Neutrophil (primary cell): ENCODE data around the gene CMTM1.

Source experiments
- H3K27ac ChIP-seq: fragments of 200-600 bp; sonication (generic); 2 replicates; pipeline ENCODE4 v1.5.1; 2016; ENCODE audit warnings: mild to moderate bottlenecking, moderate library complexity
- H3K27me3 ChIP-seq: fragments of 200-600 bp; sonication (generic); 2 replicates; pipeline ENCODE4 v1.6.0; 2016; ENCODE audit warnings: mild to moderate bottlenecking
- H3K36me3 ChIP-seq: fragments of 200-600 bp; sonication (generic); 2 replicates; pipeline ENCODE4 v1.5.1; 2017
- H3K4me1 ChIP-seq, 2 experiments: fragments of 200-600 bp in 1 of 2; sonication (generic) in 1 of 2; 1 replicate in 1 of 2; 2 replicates in 1 of 2; pipeline versions ENCODE4 v1.5.1 to v1.6.1; 2013 to 2016; ENCODE audit warnings: low read depth in 1 of 2, low read length in 1 of 2, mild to moderate bottlenecking in 1 of 2, moderate library complexity in 1 of 2; ENCODE audit not compliant: control insufficient read depth in 1 of 2, insufficient read depth in 1 of 2
- H3K4me3 ChIP-seq, 2 experiments: fragments of 200-600 bp in 1 of 2; sonication (generic) in 1 of 2; 1 replicate in 1 of 2; 2 replicates in 1 of 2; pipeline ENCODE4 v1.5.1; 2013 to 2016; ENCODE audit warnings: low read depth in 1 of 2, low read length in 1 of 2, mild to moderate bottlenecking in 1 of 2, moderate library complexity in 1 of 2
- H3K9me3 ChIP-seq: fragments of 200-600 bp; sonication (generic); 2 replicates; pipeline ENCODE4 v1.5.1; 2016
- CTCF ChIP-seq: fragments of 200-600 bp; sonication (generic); IDR thresholded peaks from 2 replicates; pipeline ENCODE4 v1.5.1; 2016; ENCODE audit warnings: antibody characterized with exemption

The CMTM1 gene

GRCh38 chr16:66522816-66523590 is 43.2 kb upstream of the CMTM1 start:
- TF ChIP-seq CTCF = no peak
- Histone ChIP-seq H3K4me1 (peaks cover 100% of the 10 kb centered on the region in 2 experiments), H3K9me3 (no peaks in the 10 kb centered on the region), H3K4me3 (peak overlapping the region; percentile 38 to 76), H3K27ac (peak overlapping the region; percentile 98), H3K27me3 (no peaks in the 10 kb centered on the region), H3K36me3 (no peaks in the 10 kb centered on the region)

- H3K4me1 ChIP-seq = peaks cover 98% of the 10 kb centered on the region in 2 experiments
- no peaks in the 10 kb centered on the region for H3K27me3 ChIP-seq
- H3K9me3 ChIP-seq = no peaks in the 10 kb centered on the region
- peak overlapping the region; percentile 98 for H3K27ac ChIP-seq
- H3K4me3 ChIP-seq = peak overlapping the region; percentile 38 to 76
- TF ChIP-seq CTCF = no peak
- H3K36me3 ChIP-seq = peaks cover under 1% of the 10 kb centered on the region
Observed at GRCh38 chr16:66523861-66524354, 42.3 kb upstream of the CMTM1 start.

- H3K27ac ChIP-seq = peak overlapping the region; percentile 98
- H3K27me3 ChIP-seq = no peaks in the 10 kb centered on the region
- peak; percentile 94 for TF ChIP-seq CTCF
- H3K36me3 ChIP-seq = peaks cover 9% of the 10 kb centered on the region
- H3K4me1 ChIP-seq = peaks cover 90% of the 10 kb centered on the region in 2 experiments
- peak overlapping the region; percentile 38 to 76 for H3K4me3 ChIP-seq
- no peaks in the 10 kb centered on the region for H3K9me3 ChIP-seq
Observed at GRCh38 chr16:66524601-66525164, 41.6 kb upstream of the CMTM1 start.

GRCh38 chr16:66525396-66526180 is 40.7 kb upstream of the CMTM1 start:
- H3K4me1 ChIP-seq = peaks cover 81% of the 10 kb centered on the region in 2 experiments
- no peaks in the 10 kb centered on the region for H3K27me3 ChIP-seq
- peak overlapping the region; percentile 98 for H3K27ac ChIP-seq
- peaks cover 16% of the 10 kb centered on the region for H3K36me3 ChIP-seq
- peak overlapping the region; percentile 38 to 76 for H3K4me3 ChIP-seq
- no peak for TF ChIP-seq CTCF
- no peaks in the 10 kb centered on the region for H3K9me3 ChIP-seq

GRCh38 chr16:66528294-66528693 is 37.9 kb upstream of the CMTM1 start:
- Histone ChIP-seq H3K4me3 (no peak overlapping the region), H3K4me1 (peaks cover 54% of the 10 kb centered on the region in 2 experiments), H3K27ac (peak overlapping the region; percentile 98), H3K36me3 (peaks cover 23% of the 10 kb centered on the region), H3K9me3 (no peaks in the 10 kb centered on the region), H3K27me3 (no peaks in the 10 kb centered on the region)
- no peak for TF ChIP-seq CTCF
